ENCODE data around the gene EMC9.

GRCh38 chr14:24185741-24186140, 44.4 kb upstream of the EMC9 start:
- no peak for TF ChIP-seq CTCF (optimal IDR thresholded peaks at IDR 0.05 in 1 of 3, IDR thresholded peaks at IDR 0.05 in 1 of 3, conservative IDR thresholded peaks at IDR 0.05 in 1 of 3; ENCODE audit: extremely low read depth in 1 of 3, insufficient read depth in 2 of 3, low read length in 3 of 3)
- TF ChIP-seq EZH2 (IDR thresholded peaks at IDR 0.05; ENCODE audit: low read length): no peak
